Stimulated activated CD8-positive, alpha-beta memory T cell treated with anti-CD3 and anti-CD28 coated beads, Interleukin-4, amount 100 ng/mL, for 4 hours (primary cell): ENCODE results near the gene ITGAD.
A peak's percentile ranks its signal among the peaks of the same experiment; 100 is the strongest.
"Not testable (repeated sequence)": the region's sequence is repeated elsewhere in the genome, so short reads cannot be mapped to it uniquely, and the experiment has no call there.

Experiments used
- DNase-seq, 2 donors: peaks; one replicate each; pipeline ENCODE4 v3.0.0-alpha.2; 2020; ENCODE audit warnings: low read depth in 2 of 2, low spot score in 1 of 2

Gene ITGAD

GRCh38 chr16:31403590-31404352, 10.6 kb downstream of the ITGAD start:
- no peak for DNase-seq

GRCh38 chr16:31404353-31405064, 11.4 kb downstream of the ITGAD start:
- no peak for DNase-seq

- DNase-seq: no peak
Observed at GRCh38 chr16:31407406-31407805, 14.3 kb downstream of the ITGAD start.

GRCh38 chr16:31409433-31409832, 16.3 kb downstream of the ITGAD start:
- no peak for DNase-seq

GRCh38 chr16:31410082-31410481, 16.9 kb downstream of the ITGAD start:
- no peak for DNase-seq

GRCh38 chr16:31411024-31411844, 18.1 kb downstream of the ITGAD start:
- no peak for DNase-seq

GRCh38 chr16:31412750-31413149, 19.6 kb downstream of the ITGAD start:
- no peak for DNase-seq

GRCh38 chr16:31413381-31413780, 20.2 kb downstream of the ITGAD start:
- no peak for DNase-seq

GRCh38 chr16:31413943-31414342, 20.8 kb downstream of the ITGAD start:
- no peak for DNase-seq

- no peak for DNase-seq
Observed at GRCh38 chr16:31414706-31415105, 21.6 kb downstream of the ITGAD start.

GRCh38 chr16:31416371-31416770, 23.2 kb downstream of the ITGAD start:
- DNase-seq: no peak

- not testable (repeated sequence) for DNase-seq
Observed at GRCh38 chr16:31417036-31417435, 23.9 kb downstream of the ITGAD start.

GRCh38 chr16:31417916-31418315, 24.8 kb downstream of the ITGAD start:
- DNase-seq: no peak

GRCh38 chr16:31420037-31420436, 26.9 kb downstream of the ITGAD start:
- no peak for DNase-seq

GRCh38 chr16:31421587-31421986, 28.5 kb downstream of the ITGAD start:
- DNase-seq: peak in 1 of 2 donors; percentile 43

GRCh38 chr16:31423241-31423640, 30.1 kb downstream of the ITGAD start:
- DNase-seq: no peak

- no peak for DNase-seq
Observed at GRCh38 chr16:31423801-31424200, 30.7 kb downstream of the ITGAD start.

GRCh38 chr16:31427441-31428278, 34.5 kb downstream of the ITGAD start:
- peak; percentile 52 to 67 for DNase-seq

GRCh38 chr16:31428279-31428597, 35.1 kb downstream of the ITGAD start, which contains the start of gene COX6A2:
Gene COX6A2 (minus strand): TSS chr16:31428360. CDS start chr16:31428325, 35 bp downstream.
- no peak for DNase-seq

GRCh38 chr16:31428638-31429247, 35.6 kb downstream of the ITGAD start:
- no peak for DNase-seq
